Measurements from ENCODE around the gene SLCO2A1.
A peak's percentile ranks its signal among the peaks of the same experiment; 100 is the strongest.
"Not testable (repeated sequence)": the region's sequence is repeated elsewhere in the genome, so short reads cannot be mapped to it uniquely, and the experiment has no call there.

The SLCO2A1 gene

DNA sequence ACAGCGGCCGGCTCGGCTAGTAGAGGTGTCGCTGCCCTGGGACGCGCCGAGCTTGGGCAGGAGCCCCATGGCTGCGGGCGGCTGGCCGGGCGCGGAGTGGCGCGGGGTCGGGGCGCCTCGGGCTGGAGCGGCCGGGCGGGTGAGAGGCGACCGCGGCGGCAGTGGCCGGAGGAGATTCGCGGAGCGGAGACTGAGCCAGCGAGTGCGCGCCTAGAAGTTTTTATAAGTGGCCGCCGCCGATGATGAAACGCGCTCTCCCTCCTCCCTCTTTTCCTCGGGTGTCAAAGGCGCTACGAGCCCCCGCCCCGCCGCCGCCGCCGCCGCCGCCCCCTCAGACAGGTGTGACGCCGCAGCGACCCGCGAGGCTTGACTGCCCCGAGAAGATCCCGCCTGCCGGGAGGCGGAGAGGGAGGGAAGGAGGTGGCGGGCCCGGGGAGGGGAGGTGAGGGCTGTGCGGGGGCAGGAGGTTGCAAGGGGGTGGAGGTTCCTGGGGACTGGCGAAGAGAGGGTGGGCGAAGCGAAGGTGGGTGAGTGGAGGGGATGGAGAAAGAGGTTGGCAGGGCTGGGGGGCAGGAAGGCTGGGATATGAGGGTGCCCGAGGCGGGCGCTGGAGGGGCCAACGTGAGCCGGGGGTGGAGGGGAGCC is at the start of gene SLCO2A1:
TSS of gene SLCO2A1 (minus strand) at position 192 of the 645 bp plus-strand sequence. CDS start at position 69, 123 bp downstream.
- Mint-ChIP-seq H3K4me3 (peak within 1 kb of the TSS; percentile 66), H3K27ac (no peak within 1 kb of the TSS), H3K4me1 (ENCODE audit: low read depth) (peaks cover 2% of the 10 kb centered on the region), H3K36me3 (ENCODE audit: low read depth) (no peaks in the 10 kb centered on the region), H3K27me3 (ENCODE audit: low read depth) (peaks cover 56% of the 10 kb centered on the region), H3K9me3 (no peaks in the 10 kb centered on the region)
- no peak for DNase-seq (ENCODE audit: low spot score)

DNA sequence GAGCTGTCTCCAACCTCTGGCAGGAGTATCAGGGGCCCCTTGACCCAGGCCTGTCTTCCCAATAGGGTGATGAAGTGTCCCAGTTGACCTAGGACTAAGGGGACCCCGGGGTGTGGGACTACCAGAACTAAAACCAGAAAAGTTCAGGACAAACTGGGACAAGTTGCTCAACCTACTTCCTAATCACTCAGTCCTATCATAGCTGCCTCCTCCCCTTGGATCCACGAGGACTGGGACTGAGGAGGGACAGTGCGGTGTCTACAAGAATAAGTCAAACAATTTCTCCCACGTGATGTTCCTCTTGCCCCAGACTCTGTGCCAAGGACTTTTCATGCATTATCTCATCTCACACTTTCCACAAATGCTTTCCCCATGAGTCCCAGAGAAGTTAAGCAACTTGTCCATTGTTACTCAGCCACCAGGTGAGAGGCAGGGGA is 49.4 kb upstream of the SLCO2A1 start:
- no peak overlapping the region for H3K4me3 Mint-ChIP-seq
- no peaks in the 10 kb centered on the region for H3K9me3 Mint-ChIP-seq
- H3K4me1 Mint-ChIP-seq (ENCODE audit: low read depth): no peaks in the 10 kb centered on the region
- H3K27ac Mint-ChIP-seq: no peak overlapping the region
- no peak for DNase-seq (ENCODE audit: low spot score)
- H3K36me3 Mint-ChIP-seq (ENCODE audit: low read depth): no peaks in the 10 kb centered on the region
- H3K27me3 Mint-ChIP-seq (ENCODE audit: low read depth): peaks cover 5% of the 10 kb centered on the region

- peaks cover 5% of the 10 kb centered on the region for H3K27me3 Mint-ChIP-seq (ENCODE audit: low read depth)
- no peak overlapping the region for H3K27ac Mint-ChIP-seq
- no peak for DNase-seq (ENCODE audit: low spot score)
- no peaks in the 10 kb centered on the region for H3K36me3 Mint-ChIP-seq (ENCODE audit: low read depth)
- H3K9me3 Mint-ChIP-seq: no peaks in the 10 kb centered on the region
- no peak overlapping the region for H3K4me3 Mint-ChIP-seq
- no peaks in the 10 kb centered on the region for H3K4me1 Mint-ChIP-seq (ENCODE audit: low read depth)
Measured at GRCh38 chr3:134078169-134078831, 48.6 kb upstream of the SLCO2A1 start.

- DNase-seq (ENCODE audit: low spot score): no peak
- Mint-ChIP-seq H3K4me3 (no peak overlapping the region), H3K36me3 (ENCODE audit: low read depth) (no peaks in the 10 kb centered on the region), H3K27me3 (ENCODE audit: low read depth) (peaks cover 5% of the 10 kb centered on the region), H3K27ac (no peak overlapping the region), H3K9me3 (no peaks in the 10 kb centered on the region), H3K4me1 (ENCODE audit: low read depth) (no peaks in the 10 kb centered on the region)
Measured at GRCh38 chr3:134077649-134078161, 48.0 kb upstream of the SLCO2A1 start.

GRCh38 chr3:134076851-134077250 is 47.1 kb upstream of the SLCO2A1 start:
- Mint-ChIP-seq H3K27me3 (ENCODE audit: low read depth) (peaks cover 4% of the 10 kb centered on the region), H3K4me1 (ENCODE audit: low read depth) (no peaks in the 10 kb centered on the region), H3K36me3 (ENCODE audit: low read depth) (no peaks in the 10 kb centered on the region), H3K4me3 (no peak overlapping the region), H3K27ac (no peak overlapping the region), H3K9me3 (no peaks in the 10 kb centered on the region)
- no peak for DNase-seq (ENCODE audit: low spot score)

- no peaks in the 10 kb centered on the region for H3K36me3 Mint-ChIP-seq (ENCODE audit: low read depth)
- no peaks in the 10 kb centered on the region for H3K4me1 Mint-ChIP-seq (ENCODE audit: low read depth)
- no peaks in the 10 kb centered on the region for H3K9me3 Mint-ChIP-seq
- no peak for DNase-seq (ENCODE audit: low spot score)
- no peak overlapping the region for H3K27ac Mint-ChIP-seq
- H3K27me3 Mint-ChIP-seq (ENCODE audit: low read depth): peaks cover 2% of the 10 kb centered on the region
- no peak overlapping the region for H3K4me3 Mint-ChIP-seq
Measured at GRCh38 chr3:134075846-134076245, 46.1 kb upstream of the SLCO2A1 start.

DNA sequence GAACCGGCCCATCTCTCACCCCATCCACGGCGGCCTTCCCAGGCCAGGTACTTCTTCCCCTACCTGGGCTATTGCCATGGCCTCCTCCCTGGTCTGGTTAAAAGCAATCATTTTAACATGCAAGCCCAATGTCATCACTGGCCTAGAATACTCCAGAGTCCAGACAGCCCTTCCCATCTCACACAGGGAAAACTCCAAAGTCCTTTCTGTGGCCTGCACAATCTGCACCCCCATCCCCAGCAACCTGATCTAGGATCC is 45.8 kb upstream of the SLCO2A1 start:
- H3K27ac Mint-ChIP-seq: no peak overlapping the region
- H3K9me3 Mint-ChIP-seq: no peaks in the 10 kb centered on the region
- no peaks in the 10 kb centered on the region for H3K4me1 Mint-ChIP-seq (ENCODE audit: low read depth)
- H3K27me3 Mint-ChIP-seq (ENCODE audit: low read depth): no peaks in the 10 kb centered on the region
- H3K36me3 Mint-ChIP-seq (ENCODE audit: low read depth): no peaks in the 10 kb centered on the region
- no peak for DNase-seq (ENCODE audit: low spot score)
- no peak overlapping the region for H3K4me3 Mint-ChIP-seq

DNA sequence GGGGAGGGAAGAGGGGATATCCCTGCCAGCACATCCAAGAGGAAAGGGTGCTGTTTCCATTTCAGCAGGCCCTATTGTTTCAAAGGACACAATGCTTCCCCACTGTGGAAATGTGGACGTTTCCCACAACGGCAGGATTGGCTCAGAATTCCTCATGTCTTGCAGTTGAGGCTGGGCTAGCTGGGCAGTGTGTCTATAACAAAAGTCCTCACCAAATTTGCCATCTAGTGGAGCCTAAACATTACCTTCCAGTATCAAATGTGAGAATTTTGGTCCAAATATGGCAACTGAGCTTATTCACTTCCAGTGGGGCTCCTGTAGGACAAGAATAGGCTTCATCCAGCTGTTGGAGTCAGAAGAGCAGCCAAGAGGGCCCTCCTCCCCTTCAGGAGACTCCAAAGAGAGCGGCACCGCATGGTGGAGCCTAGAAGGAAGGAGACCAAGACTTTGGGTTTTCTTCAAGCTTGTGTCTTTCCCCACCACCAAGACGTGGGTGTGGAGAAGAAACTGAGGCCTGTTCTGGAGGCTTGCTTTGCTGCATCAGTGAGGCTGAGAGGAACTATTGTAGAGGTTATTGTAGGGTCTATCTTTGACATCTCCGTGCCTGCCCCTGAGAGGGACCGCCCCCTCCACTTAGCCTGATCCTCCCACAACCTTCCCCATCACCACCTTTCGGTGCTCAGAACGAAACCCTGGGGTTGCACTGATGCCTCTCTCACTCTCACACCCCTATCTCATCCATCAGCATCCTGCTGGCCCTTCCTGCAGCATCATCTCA is 45.3 kb upstream of the SLCO2A1 start:
- Mint-ChIP-seq H3K4me3 (no peak overlapping the region), H3K9me3 (no peaks in the 10 kb centered on the region), H3K4me1 (ENCODE audit: low read depth) (no peaks in the 10 kb centered on the region), H3K36me3 (ENCODE audit: low read depth) (no peaks in the 10 kb centered on the region), H3K27me3 (ENCODE audit: low read depth) (no peaks in the 10 kb centered on the region), H3K27ac (no peak overlapping the region)
- no peak for DNase-seq (ENCODE audit: low spot score)

- no peaks in the 10 kb centered on the region for H3K27me3 Mint-ChIP-seq (ENCODE audit: low read depth)
- no peaks in the 10 kb centered on the region for H3K9me3 Mint-ChIP-seq
- no peak for DNase-seq (ENCODE audit: low spot score)
- no peaks in the 10 kb centered on the region for H3K4me1 Mint-ChIP-seq (ENCODE audit: low read depth)
- no peak overlapping the region for H3K4me3 Mint-ChIP-seq
- H3K27ac Mint-ChIP-seq: no peak overlapping the region
- H3K36me3 Mint-ChIP-seq (ENCODE audit: low read depth): no peaks in the 10 kb centered on the region
Measured at GRCh38 chr3:134074001-134074789, 44.5 kb upstream of the SLCO2A1 start.

DNA sequence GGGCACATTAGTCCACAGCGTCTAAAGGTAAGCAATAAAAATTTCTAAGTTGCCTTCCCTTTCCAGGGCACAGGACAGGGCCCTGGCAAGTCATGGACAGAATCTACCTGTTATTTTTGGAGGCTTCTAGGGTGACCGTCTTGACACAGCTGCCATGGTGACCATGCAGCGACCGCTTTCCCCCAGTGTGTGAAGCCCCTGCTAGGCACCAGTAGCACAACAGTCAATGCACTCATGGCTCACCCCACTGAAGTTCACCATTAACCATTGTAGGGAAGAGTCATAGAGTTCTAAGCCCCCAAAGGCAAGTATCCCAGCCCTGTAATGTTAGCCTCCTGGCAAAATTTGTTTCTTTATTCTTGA is 43.8 kb upstream of the SLCO2A1 start:
- H3K36me3 Mint-ChIP-seq (ENCODE audit: low read depth): no peaks in the 10 kb centered on the region
- no peaks in the 10 kb centered on the region for H3K27me3 Mint-ChIP-seq (ENCODE audit: low read depth)
- DNase-seq (ENCODE audit: low spot score): no peak
- H3K9me3 Mint-ChIP-seq: no peaks in the 10 kb centered on the region
- H3K27ac Mint-ChIP-seq: no peak overlapping the region
- H3K4me3 Mint-ChIP-seq: no peak overlapping the region
- no peaks in the 10 kb centered on the region for H3K4me1 Mint-ChIP-seq (ENCODE audit: low read depth)

GRCh38 chr3:134072881-134073582 is 43.3 kb upstream of the SLCO2A1 start:
- Mint-ChIP-seq H3K27me3 (ENCODE audit: low read depth) (no peaks in the 10 kb centered on the region), H3K36me3 (ENCODE audit: low read depth) (no peaks in the 10 kb centered on the region), H3K4me3 (no peak overlapping the region), H3K4me1 (ENCODE audit: low read depth) (no peaks in the 10 kb centered on the region), H3K27ac (no peak overlapping the region), H3K9me3 (no peaks in the 10 kb centered on the region)
- DNase-seq (ENCODE audit: low spot score): no peak

DNA sequence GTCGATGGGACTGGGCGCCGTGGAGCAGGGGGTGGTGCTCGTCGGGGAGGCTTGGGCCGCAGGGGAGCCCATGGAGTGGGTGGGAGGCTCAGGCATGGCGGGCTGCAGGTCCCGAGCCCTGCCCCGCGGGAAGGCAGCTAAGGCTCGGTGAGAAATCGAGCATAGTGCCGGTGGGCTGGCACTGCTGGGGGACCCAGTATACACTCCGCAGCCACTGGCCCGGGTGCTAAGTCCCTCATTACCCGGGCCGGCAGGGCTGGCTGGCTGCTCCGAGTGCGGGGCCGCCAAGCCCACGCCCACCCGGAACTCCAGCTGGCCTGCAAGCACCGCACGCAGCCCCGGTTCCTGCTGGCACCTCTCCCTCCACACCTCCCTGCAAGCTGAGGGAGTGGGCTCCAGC is 40.6 kb upstream of the SLCO2A1 start:
- H3K27ac Mint-ChIP-seq; H3K9me3 Mint-ChIP-seq; H3K4me3 Mint-ChIP-seq; H3K27me3 Mint-ChIP-seq (ENCODE audit: low read depth); DNase-seq (ENCODE audit: low spot score); H3K36me3 Mint-ChIP-seq (ENCODE audit: low read depth); H3K4me1 Mint-ChIP-seq (ENCODE audit: low read depth): not testable (repeated sequence)

GRCh38 chr3:134068429-134068828 is 38.7 kb upstream of the SLCO2A1 start:
- H3K27ac Mint-ChIP-seq: no peak overlapping the region
- no peak overlapping the region for H3K4me3 Mint-ChIP-seq
- no peaks in the 10 kb centered on the region for H3K9me3 Mint-ChIP-seq
- no peak for DNase-seq (ENCODE audit: low spot score)
- H3K27me3 Mint-ChIP-seq (ENCODE audit: low read depth): no peaks in the 10 kb centered on the region
- H3K36me3 Mint-ChIP-seq (ENCODE audit: low read depth): no peaks in the 10 kb centered on the region
- no peaks in the 10 kb centered on the region for H3K4me1 Mint-ChIP-seq (ENCODE audit: low read depth)

Measured in T-helper 2 cell treated with Interferon-gamma antibody and Interleukin-4, amounts not matched to agents 5 μg/mL and 100 μg/mL, for 36 hours (primary cell).